HG03378 (cell line): ENCODE data around the gene CYFIP1.

Experiments used
- ATAC-seq: cut with Tn5 transposase; IDR thresholded peaks from one replicate; pipeline ENCODE4 v1.9.1; 2021; ENCODE audit warnings: mild to moderate bottlenecking, moderate library complexity; ENCODE audit not compliant: unreplicated experiment

Gene CYFIP1

DNA sequence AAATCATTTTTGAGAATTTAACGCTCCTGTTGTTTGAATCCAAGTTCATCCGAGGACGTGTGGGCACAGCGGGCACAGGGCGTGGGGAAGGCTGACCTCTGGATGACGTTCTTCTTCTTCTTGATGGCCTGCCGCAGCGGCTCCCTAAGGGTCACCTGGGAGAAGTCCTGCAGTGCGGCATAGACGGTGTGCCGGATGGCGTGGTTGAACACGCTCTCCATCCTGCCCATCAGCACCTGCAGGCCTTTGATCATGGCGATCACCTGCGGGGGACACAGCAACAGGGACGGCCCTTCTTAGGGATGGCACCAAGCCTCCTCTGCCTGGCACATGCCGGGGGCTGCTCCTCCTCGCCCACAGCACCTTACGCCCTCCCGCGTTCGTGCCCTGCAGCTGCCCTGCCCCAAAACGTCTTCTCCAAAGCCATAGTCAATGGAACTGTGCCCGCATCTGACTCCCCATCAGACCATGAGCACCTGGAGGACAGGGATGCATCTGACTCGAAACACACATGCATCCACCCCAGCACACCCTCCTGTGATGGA, 61.5 kb downstream of the CYFIP1 start:
- no peak for ATAC-seq

DNA sequence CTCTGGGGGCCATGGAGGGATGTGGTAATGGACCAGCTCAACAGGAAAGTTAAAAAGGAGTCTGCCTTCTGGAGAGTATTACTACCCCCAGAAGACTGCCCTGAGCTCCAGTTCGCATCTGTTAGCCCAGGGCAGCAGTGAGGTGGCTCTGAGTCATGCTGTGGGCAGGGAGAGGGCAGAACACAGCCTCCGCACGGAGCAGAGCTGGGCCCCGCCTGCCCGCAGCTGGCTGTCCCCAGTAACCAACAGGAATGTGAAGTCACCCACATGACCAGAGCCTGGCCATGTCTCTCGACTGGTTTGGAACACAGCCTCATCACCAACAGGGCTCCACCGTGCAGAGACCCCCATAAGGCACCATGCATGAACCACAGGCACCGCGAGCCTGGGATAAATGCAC, 62.1 kb downstream of the CYFIP1 start:
- no peak for ATAC-seq

DNA sequence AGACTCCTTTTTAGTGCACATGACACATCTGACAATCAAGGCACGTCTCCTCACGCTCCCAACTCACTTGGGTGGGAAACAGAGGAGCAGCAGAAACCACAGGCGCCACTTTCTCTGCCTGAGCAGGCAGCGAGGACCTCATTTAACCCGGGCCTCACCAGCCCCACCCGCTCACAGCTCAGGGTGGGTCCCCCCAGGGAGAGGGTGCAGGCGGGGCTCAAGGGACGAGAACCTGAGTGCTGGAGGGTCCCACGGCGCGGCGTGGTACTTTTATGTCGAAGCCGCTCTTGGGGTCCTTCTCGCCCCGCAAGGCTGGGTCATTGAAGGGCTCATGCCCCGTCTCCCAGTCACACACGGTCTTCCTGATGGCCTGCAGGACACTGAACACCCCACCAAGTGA, 62.6 kb downstream of the CYFIP1 start:
- no peak for ATAC-seq

DNA sequence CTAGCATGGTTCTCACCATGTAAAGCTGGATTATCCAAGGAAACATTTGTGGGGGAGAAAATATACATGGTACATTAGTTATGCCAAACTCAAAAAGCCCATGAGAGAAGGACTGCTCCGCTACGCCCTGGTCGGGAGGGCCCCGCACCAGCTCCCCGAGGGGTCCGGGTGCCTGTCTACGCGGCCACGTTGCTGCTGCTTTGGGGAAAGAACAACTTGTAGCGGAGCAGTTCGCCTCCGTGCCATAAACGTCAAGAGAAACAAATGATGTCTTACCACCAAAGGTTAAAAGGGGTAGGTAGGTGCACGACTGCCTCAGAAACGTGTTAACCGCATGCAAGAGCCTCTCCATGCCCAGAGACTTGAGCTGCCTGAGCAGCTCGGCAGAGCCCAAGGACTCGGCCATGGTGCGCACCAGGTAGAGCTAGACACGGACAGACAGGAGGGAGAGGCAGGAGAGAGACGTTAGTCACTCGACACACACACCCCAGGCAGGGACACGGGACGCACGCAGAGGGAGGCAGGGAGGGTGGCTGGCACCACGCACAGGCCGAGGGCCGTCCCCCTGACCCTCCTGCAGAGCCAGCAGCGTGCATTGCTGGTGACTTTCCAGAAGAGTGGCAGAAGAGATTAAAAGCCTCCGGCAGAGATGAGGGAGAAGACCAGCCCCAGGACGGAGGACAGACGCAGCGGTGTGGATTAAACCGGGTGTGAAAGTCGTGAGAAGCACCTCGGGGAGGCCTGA, 63.4 kb downstream of the CYFIP1 start:
- no peak for ATAC-seq

DNA sequence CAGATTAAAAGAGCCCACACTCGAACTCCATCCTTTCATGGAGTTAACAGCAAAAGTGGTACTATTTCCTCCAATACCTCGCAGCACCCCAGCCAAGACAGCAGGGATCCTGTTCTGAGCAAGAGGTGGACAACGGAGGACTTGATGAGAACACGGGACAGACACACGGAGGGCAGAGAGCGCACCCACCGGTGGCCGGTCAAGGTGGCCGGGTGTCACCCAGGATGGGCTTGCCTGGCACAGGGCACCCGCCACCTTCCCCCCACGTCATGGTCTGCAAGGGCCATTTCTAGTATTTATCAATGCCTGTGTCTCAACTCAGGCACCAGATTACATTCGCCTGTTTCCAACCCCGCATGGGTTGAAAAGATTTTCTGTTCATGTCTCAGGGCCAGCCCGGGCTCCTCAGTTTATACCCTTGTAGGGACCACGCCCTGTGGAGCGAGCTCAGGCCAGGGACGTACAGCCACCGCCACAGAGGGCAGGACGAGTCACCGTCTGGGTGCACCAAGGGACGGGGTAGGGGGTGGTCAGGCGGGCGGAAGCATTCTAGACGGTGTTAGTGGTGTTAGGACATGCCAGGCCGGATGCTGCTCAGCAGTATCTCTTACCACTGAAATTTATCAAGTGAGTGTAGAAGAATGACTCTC, 64.2 kb downstream of the CYFIP1 start:
- no peak for ATAC-seq

DNA sequence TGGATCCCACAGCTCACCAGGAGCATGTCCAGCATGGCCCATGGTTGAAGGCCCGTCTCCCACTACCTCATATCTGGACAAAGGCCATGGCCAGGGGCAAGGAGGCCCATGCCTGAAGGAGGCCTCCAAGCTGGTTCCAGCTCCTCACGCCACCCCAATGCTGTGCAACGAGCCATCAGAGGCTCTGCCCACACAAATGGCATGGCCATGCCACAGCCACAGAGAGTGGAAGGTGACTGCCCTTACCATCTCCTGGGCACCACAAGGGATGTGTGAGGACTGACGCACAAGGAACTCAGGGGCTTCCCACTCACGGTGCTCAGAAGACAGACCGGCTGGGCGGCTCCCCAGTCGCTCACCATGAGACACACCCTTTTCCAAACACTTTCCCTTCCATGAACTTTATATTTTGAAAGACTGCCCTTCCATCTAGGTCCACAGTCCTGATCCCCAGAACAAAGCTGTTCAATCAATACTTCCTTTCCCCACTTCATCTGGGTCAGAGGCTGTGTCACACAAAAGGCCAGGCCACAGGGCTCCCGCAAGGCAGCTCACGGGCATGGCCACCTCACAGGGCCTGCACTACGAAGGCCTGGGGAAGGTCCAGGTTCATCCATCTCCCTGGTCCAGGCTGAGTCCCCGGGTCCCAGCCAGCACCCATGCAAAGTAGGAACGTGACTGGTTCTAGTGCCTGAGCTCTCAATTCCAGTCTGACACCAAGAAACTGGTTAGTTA, 66.4 kb downstream of the CYFIP1 start:
- ATAC-seq: no peak

DNA sequence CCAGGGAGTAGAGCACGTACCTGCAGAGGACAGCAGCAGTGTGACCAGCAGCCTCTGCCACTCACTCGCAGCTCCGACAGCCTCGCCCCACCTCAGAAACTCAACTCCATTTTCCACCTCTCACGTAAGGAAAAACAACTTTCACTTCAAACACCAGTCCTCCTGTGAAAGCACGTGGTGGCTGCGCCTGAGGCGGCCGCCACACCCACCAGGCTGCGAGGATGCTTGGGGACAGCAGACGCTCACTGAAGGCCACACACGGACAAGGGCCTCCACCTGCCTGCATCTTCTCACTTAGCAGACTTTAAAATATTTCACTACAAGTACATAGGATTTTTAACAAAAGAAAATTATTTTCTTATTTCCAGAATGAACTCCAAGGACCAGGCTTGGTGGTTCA, 67.9 kb downstream of the CYFIP1 start:
- no peak for ATAC-seq

DNA sequence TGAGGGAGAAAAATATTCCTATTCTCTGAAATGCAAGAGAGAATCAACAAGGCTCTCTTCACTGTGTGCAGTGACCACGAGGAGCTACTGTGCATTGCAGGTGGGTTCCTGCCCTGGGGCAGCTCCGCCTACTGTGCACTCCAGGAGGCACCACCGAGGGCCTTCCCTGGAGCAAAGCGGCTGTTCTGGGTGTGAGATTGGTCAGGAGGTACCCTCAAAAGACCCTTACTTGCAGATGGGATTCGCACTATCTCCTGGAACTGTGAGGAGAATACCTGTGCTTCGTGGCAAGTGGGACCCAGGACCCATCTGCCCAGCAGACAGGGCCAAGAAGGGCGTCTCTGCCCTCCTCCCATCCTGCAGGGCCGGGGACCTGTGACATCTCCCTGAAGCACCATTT, 68.9 kb downstream of the CYFIP1 start:
- ATAC-seq: no peak

DNA sequence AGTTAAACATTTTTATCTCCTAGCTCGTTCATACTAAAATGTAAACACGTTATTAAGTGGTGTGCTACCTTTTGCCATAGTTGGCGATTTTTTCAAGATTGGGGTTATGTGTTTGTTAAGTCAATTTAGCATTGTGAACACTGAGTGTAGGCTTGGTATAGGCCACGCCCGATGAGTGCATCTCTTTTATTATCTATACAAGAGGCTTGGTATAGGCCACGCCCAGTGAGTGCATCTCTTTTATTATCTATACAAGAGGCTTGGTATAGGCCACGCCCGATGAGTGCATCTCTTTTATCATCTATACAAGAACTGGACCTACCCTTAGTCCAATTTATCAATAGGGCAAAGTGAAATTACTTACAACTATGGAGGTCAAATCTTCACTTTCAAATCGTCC, 71.3 kb downstream of the CYFIP1 start:
- ATAC-seq: no peak

DNA sequence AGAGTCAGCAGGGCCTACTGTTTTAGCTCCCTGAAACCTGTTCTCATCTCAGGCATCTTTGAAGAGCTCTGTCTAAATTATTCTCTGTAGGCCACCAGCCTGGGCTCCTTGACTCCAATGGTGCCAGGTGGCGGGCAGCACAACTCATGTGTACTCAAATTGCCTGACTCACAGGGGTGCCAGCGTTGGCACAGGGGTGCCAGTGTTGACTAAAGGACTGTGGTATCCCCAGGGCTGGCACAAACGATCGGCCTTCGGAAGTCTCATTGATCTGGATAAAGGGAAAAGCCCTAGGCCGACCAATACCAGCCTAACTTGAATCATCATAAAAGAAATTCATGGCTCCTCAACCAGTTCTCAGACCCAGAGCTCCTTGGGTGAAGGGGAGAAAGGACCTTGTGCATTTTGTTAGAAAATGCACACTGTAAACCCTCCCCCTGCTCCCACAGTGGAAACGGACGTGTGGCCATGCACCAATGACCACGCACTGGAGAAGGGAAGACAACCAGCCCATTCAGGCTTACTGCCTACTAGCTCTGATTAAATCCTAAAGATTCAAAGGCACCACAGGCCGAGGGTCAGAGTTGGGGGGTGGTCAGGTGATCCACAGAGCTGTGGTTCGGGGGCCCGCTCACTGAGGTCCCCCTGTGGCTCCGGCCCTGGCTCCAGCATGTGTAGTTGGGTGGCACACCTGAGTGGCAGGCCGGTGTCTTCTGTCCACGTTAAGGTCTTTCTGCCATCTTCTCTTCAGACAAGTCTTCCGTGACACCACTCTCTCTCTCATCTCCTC, 72.8 kb downstream of the CYFIP1 start:
- ATAC-seq: no peak

DNA sequence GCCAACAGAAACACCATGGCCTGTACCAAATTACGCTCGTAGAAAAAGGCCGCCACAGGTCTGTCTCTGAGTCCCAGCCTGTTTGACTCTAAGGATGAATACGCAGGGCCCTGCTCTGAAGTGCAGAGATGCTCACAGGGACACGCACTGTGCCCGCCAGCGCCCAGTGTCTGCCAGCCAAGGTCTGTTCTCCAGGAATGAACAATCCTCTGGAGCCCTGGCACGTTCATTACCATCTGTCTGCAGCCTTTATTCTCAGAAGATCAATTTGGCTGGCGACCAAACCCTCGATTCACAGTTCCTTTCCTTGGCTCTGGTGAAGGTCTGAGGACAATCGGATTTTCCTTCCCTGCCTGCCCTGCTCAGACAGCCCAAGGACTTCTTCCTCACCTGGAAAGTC, 75.4 kb downstream of the CYFIP1 start:
- no peak for ATAC-seq

DNA sequence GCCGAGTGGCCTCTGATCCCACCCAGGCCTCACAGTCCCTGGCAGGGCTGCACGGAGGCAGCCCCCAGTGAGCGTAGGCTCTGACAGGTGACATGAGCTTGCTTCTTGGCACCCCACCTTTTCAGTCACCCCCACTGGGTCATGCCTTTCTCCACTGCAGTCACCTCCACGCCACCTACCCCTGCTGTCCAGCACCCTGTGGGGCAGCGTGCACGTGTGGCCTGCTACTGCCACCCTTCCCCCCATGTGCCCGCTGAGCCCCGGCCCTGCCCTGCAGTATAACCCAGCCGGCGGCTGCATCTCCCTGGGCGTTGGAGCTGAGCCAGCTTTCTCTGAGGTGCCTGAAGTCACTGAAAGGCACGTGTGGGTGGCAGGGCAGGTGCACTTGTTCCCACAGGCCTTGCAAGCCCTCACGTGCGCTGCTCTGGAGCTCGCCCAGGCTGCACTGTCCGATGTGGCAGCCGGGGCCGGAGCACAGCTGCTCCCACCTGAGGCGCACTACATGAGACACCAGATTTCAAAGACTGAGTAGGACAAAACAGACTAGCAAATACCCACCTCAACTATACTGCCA, 76.1 kb downstream of the CYFIP1 start:
- no peak for ATAC-seq

DNA sequence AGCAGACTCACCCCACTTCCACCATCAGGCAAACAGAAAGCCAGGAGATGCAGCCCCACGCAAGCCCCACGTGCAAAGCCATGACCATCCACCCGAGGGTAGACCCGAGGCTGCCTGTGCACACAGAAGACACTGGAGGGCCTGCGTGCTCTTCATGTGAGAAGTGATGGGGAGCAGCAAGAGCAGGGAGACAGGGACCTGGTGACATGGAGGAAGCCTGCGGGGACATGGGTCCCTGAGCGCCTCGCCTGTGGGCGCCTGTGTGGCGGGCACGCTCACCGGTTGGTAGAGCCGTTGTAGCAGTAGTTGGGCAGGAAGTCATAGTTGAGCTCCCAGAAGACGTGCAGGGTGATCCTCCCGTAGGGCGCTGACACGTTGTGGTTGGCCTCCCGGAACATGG, 76.7 kb downstream of the CYFIP1 start:
- ATAC-seq: no peak

DNA sequence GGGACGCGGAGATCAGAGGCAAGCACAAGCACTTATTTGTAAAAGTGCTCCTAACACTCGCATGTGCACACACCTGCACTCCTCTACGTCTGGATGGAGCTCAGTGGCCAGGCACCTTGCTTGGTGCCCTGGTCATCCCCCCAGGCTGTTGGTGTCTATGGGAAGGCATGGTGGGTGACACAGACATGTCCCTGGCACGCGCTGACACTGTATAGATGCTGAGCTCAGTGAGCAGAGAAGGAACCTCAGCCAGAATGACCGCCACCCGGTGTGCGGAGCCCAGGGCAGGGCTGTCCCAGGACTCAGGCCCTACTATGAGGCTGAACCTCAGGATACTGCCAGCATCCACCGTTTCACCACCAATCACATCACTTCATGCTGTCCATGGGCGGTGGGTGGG, 77.2 kb downstream of the CYFIP1 start:
- no peak for ATAC-seq

DNA sequence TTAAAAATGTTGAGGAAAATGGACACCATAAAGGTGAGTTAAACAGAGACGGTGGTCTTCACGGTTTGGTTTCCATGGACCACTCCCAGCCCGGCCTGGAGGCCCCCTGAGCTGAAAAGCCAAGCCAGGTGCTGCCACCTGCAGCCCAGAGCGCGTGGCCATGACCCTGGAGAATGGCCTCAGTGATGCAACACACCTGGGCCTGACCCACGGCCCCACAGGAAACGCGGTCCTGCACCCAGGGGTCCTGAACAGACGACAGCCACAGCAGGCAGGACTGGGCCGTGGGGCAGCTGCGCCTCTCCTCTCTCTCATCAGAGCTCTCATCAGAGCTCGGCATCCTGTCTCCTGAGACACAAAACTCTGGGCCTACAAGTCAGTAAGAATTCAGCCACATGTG, 77.6 kb downstream of the CYFIP1 start:
- ATAC-seq: no peak

DNA sequence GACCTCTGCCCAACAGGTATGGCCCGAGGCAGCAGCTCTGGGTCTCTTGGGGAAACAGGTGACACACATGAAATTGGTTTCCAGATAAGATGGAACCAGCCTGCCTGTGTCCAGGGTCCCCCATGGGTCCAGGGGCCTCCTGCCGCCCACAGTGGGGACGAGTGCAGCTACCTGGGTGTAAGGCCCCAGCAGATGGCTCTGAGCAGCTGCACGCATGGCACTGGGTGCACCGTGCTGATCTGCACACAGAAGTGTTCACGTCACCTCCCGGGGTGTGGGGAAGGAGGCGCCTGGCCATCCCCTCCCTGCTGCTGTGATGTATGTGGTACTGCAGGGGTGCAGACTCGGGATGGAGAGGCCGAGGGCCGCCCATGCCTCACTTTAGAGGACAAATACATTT, 78.1 kb downstream of the CYFIP1 start:
- no peak for ATAC-seq

DNA sequence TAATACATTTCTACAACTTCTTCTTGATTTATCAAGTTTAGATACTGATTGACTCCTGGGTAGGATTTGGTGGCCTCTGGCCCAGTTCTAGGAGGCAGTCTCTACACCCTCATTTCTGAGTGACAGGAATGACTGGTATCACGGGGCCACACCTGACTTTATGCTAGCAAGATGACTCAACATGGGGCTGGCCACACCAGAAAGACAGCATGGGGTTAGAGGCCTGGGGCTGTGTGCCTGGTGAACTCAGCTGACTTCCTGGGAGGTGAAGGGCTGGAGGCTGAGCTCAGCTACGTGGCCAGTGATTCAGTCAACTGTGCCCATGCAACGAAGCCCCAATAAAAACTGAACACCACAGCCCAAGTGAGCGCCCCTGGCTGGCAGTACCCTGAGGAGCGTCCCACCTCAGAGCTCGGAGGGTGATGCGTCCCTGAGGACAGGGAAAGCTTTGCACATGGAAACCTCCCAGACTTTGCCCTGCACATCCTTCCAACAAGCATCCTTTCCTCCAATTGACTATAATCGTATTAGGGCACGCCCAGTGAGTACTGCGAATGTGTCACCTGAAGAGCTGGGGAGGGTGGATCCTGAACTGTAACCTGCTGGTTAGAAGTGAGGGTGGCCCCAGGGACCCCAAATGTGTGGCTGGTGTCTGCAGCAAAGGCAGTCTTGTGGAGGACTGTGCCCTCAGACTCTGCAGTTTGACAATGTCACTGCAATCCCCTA, 84.5 kb downstream of the CYFIP1 start:
- peak; percentile 90 for ATAC-seq

DNA sequence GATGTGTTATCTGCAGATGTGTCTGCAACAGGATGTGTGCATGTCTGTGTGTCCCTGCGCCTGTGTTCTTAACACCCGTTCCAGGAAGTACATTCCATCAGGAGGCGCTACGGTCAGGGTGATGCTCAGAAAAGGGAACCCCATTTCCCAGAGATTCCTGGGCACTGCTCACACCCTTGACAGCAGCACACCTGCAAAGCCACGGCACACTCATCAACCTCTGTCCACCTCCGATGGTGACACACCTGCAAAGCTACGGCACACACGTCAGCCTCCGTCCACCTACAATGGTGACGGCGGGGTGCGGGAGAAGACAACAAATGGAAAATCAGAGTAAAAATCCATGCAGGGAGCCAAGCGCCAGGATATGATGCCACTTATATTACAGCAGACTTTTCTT, 86.3 kb downstream of the CYFIP1 start:
- no peak for ATAC-seq

DNA sequence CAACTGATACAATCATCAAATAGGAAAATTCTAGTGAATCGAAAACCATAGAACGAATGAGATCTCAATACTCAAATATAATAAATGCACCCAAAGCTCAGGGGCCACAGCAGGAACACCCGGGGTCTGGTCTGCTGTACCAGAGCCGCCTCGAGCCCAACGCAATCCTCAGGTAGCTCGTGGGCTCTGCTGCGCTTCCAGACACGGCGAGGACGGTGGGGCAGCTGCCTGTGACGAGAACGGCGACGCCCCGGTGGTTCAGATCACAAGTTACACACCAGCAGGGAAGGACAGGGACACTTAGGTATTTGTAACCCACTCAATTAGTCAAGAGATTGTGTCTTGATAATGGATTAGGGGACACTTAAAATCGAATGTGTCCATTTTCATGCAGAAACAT, 87.1 kb downstream of the CYFIP1 start:
- ATAC-seq: no peak

DNA sequence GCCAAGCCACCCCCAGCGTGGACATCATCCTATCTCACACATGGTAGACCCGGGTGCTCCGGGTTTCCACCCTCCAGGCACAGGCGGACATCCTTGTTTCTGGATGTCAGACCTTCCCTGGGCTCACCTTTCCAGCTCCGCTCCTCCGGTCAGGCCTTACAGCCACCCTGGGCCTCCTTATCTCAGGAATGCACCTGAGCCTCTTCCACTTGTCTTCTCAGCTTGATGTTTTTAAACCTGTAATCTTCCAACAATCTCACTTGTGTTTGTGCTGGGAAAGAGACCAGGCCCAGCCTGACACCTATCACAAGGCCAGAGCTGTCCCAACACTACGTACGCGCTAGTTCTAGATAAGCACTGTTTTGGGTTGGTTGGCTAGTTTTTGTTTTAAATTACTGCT, 87.8 kb downstream of the CYFIP1 start:
- no peak for ATAC-seq
